GM23248 (cell line): ENCODE measurements around the gene SPTLC2.

Experiments
- EZH2 ChIP-seq: fragments of 200-600 bp; sonication (generic); IDR thresholded peaks from 2 replicates; pipeline ENCODE4 v1.6.1; 2018; ENCODE audit warnings: antibody characterized with exemption, mild to moderate bottlenecking; ENCODE audit not compliant: insufficient read depth, poor library complexity, severe bottlenecking
- EZH2phosphoT487 ChIP-seq: fragments of 200-600 bp; sonication (generic); IDR thresholded peaks from 2 replicates; pipeline ENCODE4 v1.6.1; 2018; ENCODE audit warnings: antibody characterized with exemption, moderate library complexity, mild to moderate bottlenecking, low read depth; ENCODE audit not compliant: insufficient read depth

GRCh38 chr14:77565289-77565993 lies 51.0 kb downstream of the SPTLC2 start:
- TF ChIP-seq EZH2phosphoT487: no peak
- TF ChIP-seq EZH2: no peak
